Left lobe of liver (tissue), 2 donors: Measurements from ENCODE around the gene CRB2. TPM values are rescaled to one million over a fixed set of nuclear protein-coding genes. Genes with fewer than 3 reads are reported as not detected.

Experiments
- ATAC-seq: fragments of 200-7000 bp; cut with Tn5 transposase; one replicate; pipeline ENCODE4 v1.9.1; 2020; ENCODE audit warnings: mild to moderate bottlenecking, moderate library complexity
- DNase-seq: peaks from one replicate; pipeline ENCODE4 v3.0.0-alpha.2; 2020; ENCODE audit warnings: low spot score
- total RNA-seq: library from RNA; stranded (reverse); gene quantifications from one replicate; pipeline ENCODE4 v1.2.1, GENCODE V29; 2021
- donor health status: DM: no; HTN: no; CAD: no; lungs with moderate emphysema.
- donor health status: DM: no; HTN: yes; CAD: no.

Gene CRB2
- total RNA-seq, 1 donor from 2014 or later: not detected

DNA sequence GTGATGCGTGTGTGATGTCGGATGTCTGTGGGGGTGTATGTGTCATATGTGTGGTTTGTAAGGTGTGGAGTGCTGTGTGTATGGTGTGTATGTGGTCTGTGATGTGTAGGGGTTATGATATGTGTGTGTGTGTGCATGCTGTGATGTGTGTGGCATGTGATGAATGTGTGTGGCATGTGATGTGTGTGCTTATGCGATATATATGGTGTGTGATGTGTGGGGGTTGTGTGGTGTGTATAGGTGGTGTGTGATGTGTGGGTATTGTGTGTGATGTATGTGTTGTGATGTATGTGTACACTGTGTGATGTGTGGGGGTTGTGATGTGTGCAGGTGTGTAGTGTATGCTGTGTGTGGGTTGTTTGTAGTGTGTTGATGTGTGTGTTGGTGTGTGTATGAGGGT lies 9.2 kb upstream of the CRB2 start:
- DNase-seq (no peak), ATAC-seq (no peak)

DNA sequence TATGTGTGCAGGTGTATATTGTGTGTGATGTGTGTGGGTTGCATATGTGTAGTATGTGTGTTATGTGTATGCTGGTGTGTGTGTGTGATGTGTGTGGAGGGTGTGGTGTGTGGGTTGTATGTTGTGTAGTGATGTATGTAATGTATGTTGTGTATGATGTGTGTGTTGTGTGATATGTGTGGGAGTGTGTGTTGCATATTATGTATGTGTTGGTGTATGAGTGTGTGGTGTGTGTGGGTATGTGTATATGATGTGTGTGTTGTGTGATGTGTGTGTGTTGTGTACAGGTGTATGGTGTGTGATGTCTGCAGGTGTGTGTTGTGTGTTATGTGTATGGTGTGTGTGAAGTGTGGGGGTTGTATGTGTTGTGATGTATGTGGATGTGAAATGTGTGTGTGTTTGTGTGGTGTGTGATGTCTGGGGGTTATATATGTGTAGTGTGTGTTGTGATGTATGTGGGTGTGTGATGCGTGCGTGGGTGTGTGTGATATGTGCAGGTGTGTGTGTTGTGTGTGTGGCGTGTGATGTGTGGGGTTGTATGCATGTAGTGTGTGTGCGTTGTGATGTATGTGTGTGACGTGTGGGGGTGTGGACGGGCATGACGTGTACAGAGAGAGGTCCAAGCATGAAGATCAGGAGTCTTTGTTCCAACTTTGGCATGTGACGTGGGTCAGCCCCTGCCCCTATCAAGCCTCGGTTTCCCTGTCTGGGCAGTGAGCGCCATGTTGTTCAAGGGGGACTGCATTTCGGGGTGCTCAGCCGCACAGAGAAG lies 8.5 kb upstream of the CRB2 start:
- no peak for DNase-seq
- no peak for ATAC-seq

- DNase-seq (no peak), ATAC-seq (no peak)
Measured at GRCh38 chr9:123348317-123348992, 7.5 kb upstream of the CRB2 start.

DNA sequence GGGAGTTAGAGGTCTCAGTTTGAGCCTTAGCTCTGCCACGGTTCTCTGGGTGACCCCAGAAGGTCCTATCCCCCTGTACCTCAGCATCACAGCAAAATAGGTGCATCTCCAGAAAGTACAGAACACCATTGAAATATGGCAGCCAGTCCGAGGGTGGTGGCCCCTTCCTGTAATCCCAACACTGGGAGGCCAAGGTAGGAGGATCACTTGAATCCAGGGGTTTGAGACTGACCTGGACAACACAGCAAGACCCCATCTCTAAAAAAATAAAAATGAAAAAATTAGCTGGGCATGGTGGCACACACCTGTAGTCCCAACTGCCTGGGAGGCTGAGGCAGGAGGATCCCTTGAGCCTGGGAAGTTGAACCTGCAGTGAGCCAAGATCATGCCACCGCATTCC lies 7.0 kb upstream of the CRB2 start:
- no peak for DNase-seq
- ATAC-seq: no peak

DNA sequence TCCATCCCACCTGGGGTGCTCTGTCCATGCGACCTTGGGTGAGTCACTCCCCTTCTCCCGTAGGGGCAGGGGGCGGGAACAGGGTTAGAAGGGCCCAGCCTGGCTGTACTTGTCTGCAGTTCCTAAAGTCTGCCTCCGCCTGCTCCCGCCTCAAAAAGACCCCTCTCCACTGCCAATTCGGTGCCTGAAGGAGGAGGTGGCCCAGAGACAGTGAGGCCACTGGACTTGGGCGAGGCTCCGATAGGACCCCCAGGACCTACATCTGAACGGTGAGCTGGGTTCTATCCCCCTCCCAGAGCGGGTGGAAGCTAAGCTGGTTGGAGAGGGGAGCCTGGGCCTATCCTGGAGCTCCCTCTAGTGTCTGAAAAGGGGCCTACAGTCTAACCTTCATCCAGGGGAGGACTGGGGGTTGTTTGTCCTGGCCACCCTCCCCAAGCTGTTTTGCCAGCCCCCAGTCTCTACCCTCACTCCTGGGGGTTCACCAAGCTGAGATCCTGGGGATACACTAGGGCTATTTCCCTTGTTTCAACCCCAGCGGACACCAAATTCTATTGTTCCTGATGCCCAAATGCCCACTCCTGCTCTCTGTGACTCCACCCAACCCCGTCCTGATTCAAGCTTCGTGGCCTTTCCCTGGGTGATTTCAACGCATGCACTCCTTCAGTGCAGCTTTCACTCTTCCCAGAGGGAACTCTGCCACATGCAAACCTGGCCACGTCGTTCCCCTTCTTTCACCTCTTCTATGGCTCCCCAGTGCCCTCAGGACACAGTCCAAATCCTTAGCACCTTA lies 6.1 kb upstream of the CRB2 start:
- DNase-seq (peak; percentile 52), ATAC-seq (peak; percentile 89)

DNA sequence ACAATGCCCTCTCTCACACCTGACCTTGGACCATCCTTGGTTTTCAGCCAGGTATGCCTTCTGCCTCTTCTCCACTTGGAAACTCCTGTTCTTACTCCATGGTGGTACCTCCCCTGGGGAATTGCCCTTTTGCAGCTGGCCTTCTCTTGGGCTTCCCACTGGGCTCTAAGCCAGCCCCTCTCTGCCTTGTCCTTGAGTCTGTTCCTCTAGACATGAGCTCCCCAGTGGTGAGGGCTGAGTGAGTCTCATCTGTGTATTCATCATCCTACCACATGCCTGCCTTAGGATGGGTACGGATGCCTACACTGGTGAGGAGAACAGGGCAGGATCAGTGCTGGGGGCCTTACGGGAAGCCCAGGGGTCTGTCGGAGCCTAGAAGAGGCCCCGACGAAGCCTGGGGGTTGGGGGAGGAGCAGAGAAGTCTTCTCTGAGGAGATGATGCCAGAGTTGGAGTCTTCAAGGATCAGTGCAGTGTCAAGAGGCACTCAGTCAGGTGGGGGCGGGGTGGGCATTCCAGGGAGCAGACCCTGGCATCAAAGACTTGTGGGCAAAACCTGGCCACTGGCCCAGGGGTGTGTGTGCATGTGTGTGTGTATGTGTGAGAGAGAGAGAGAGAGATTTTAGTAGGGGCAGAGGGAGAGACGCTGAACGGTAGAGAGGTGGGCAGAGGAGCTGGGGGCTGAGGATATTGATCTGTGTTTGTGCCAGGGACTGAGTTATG lies 5.2 kb upstream of the CRB2 start:
- no peak for ATAC-seq
- no peak for DNase-seq

DNA sequence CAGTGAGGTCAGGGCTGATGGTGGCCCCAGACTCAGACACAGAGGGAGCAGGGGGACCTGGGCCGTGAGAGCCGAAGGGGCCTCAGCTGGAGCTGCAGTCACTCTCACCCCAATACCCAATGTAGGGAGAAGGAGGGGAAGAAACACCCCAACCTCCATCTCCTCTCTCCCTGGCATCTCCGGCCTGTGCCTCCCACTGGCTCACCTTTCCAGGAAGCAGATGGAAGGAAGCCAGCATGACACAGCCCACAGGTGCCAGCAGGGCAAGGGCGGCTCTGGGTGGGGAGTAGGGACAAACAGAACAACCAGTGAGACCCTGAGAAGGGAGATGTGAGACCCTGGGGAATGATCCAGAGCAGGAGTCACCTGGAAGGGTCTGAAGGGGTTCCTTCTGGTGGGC lies 3.0 kb upstream of the CRB2 start:
- no peak for DNase-seq
- no peak for ATAC-seq

DNA sequence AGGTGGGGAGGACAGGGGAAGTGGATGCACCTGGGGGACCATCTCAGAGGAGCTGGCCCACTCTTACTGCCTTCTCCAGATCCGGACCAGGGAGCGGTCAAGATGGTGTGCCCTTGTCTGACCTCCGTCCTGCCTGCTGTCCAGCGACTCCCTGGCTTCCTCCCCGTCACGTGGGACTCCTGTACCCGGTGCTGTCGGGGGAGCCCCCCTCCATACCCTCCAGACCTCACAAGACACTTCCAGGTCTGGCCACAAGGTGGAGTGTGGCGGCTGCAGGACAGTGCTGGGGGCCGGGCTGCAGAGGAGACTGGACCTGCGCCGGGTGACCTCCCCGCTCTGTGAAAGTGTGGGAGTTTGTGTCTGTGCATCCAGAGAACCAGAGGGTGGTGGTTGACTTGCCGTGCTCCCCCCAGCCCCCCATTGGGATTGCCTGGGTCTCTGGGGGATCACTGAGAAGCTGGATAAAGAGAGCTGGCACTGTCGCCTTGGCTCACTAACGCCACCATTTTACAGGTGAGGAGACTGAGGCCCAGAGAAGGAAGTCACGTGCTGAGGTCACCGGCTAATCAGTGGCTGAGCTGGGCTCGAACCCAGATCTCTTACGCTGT lies 1.9 kb upstream of the CRB2 start:
- DNase-seq: peak; percentile 59
- peak; percentile 77 for ATAC-seq

GRCh38 chr9:123354806-123355508 lies 1.0 kb upstream of the CRB2 start:
- no peak for ATAC-seq
- DNase-seq: no peak

DNA sequence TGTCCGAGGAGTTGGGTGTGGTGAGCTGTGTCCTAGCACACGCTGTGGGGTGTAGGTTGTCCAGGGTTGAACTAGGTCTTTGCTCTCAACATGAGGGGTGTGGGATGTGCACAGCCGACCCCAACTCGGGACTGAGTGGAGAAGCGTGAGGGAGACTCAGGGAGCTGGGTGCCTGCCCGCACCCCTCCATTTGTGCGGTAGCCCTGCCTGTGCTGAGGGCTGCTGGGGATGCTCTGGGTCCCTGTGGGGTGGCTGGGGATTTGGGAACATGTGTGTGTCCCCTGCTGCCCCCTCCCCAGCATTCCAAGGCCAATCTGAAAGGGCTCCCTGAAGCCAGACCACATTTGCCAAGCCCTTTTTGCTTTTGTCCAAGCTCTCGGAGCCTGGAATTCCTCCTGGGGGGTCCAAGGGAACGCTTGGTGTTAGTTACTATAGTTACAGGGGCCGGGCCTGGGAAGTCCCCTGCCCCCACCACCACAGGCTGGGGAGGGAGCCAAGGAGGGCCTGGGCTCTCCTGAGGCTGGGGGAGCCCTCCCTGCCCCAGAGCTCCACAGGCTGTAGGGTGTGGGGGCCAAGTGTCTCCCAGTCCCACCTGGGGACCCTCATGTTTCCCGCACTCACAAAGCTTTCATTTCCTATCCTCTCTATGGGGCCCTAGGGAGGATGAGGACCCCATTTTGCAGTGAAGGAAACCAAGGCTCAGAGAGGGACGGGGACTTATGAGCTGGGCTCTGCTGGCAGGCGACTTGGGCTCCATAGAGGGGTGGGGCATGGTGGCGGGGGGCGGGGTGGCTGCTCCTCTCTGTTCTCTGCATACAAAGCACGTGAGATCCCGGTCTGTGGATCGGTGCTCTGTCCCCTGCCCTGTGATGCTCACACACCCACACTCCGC lies 1.1 kb downstream of the CRB2 start:
- ATAC-seq (no peak), DNase-seq (no peak)

- ATAC-seq (no peak), DNase-seq (no peak)
Measured at GRCh38 chr9:123357743-123358059, 1.7 kb downstream of the CRB2 start.

DNA sequence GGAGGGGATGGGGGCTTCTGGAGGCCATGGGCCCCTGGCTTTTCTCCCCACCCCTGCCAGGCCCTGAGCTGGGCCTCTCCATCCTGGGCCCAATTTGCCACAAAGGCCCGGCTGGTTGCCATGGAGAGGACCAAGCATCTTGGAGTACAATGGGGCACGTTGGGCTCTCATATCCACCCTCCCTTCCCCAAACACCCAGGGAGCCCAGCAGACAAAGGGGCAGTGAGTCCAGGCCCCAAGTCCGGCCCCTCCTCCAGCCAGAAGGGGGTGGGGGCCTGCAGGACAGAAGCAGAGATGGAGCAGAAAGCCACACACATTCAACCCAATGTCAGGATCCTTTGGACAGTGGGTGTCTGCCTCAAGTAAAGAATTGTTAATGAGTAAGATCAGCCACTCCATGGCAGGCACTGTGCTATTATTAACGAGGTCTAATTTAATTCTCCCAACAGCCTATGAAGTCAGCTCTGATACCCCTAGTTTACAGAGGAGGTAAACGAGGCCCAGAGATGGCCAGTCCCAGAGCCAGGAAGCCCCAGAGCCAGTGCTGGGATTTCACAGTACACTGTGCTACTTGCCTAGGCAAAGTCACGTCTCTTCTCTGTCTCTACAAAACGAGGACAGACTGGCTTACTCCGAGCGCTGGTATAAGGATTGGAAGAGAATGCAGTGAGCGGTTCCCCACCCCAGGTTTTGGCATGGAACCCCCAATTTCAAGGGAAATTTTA lies 2.3 kb downstream of the CRB2 start:
- DNase-seq (no peak), ATAC-seq (no peak)

GRCh38 chr9:123359106-123359505 lies 3.1 kb downstream of the CRB2 start:
- DNase-seq (no peak), ATAC-seq (no peak)

DNA sequence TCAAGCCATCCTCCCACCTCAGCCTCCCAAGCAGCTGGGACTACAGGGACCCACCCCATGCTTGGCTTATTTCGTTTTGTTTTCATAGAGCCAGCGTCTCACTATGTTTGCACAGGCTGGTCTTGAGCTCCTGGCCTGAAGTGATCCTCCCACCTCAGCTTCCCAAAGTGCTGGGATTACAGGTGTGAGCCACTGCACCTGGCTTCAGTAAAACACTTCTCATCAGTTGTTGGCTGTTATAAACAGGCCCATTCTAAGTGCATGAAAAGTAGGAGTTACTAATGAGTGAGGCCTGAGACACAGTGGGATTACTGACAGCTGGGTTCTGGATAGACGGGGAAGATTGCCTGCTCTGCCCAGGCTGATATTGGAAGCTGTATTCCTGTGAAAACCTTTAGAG lies 3.5 kb downstream of the CRB2 start:
- DNase-seq (no peak), ATAC-seq (no peak)

DNA sequence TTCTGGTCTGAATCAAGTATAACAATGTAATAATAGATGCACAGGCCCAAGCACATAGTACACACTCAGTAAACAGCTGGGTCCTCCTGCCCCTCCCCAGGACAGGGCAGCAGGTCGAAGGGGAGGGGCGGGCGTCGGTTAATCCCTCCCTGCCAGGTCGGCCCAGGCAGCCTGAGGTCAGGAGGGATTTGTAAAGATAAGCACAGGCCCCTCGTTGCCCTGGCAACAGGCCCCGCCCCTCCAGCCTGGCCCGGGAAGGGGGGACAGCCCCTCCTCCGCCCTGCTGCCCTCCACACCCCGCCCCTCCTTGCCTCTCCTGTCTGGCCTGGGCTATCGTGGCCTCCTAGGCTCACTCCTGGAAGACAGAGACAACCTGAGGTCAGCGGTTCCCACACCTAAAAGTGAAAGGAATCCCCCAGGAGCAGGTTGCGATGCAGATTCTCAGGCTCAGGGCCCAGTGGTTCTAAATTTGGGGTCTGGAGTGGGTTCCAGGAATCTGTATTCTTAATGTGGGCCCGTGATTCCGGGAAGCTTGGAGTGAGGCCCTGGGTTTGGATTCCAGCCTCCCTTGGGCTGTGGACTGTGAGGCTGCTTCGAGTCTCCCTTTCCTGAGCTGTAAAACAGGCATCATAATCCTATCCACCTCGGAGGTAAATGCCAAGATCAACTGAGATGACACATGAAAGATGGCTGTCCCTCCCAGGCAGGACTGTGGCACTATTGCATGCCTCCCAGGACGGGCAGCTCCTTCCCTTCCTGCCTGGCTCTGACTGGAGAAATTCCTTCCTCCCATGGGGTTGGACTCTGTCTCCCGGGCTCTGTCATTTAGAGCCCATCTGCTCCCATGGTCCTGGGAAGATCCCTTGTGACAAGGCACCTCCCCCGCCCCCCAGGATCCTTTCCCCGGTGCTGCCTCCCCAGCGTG lies 4.4 kb downstream of the CRB2 start:
- peak; percentile 37 for ATAC-seq
- no peak for DNase-seq

DNA sequence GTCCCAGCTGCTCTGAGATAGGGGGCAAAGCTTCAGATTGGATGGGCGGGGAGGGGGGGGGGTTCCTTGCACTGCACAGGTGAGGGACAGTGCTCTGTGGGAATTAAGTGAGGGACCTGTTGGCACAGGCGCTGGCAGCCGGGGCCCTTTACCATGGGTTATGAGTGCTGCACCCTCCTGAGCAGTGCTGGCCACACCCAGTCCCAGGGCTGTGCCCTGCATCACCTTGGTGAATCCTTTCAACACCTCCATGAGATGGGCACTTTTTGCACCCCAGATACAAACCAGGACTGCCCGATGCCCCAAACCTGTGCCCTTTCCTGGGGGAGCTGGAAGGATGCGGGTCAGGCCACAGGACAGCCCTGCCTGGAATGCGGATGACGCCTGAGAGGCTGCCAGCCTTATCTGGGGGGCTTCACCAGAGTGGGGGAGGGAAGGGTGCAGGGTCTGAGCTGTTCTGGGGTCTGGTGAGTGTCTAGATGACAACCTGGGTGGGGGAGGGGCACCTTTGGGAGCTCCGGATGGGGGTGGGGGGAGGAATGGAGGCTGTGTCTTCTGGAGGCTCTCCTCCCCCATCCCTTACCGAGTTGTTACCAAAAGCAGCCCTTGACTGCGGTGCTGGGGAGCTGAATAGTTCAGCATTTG lies 5.2 kb downstream of the CRB2 start:
- no peak for DNase-seq
- no peak for ATAC-seq
